SK-N-SH treated with all-trans-retinoic acid at 6 μM for 48 hours (cell line): ENCODE measurements around the gene BTBD16.

Source experiments
- ATAC-seq: fragments of 200-7000 bp; cut with Tn5 transposase; 3 replicates; pipeline ENCODE4 v1.9.1; 2020; ENCODE audit warnings: mild to moderate bottlenecking, moderate library complexity
- ARNTL ChIP-seq: fragments of 450-650 bp; formaldehyde crosslinking; IDR thresholded peaks from 2 replicates; pipeline ENCODE4 v1.5.0; 2020; ENCODE audit warnings: low read depth, mild to moderate bottlenecking, moderate library complexity, borderline replicate concordance
- BACH2 ChIP-seq: fragments of 250-450 bp; sonication (Bioruptor Pico); IDR thresholded peaks from 2 replicates; pipeline ENCODE4 v1.9.0; 2021; ENCODE audit warnings: mild to moderate bottlenecking, borderline replicate concordance
- CREB5 ChIP-seq: fragments of 250-450 bp; sonication (Bioruptor Pico); IDR thresholded peaks from 2 replicates; pipeline ENCODE4 v1.5.1; 2020; ENCODE audit warnings: low read depth, mild to moderate bottlenecking, moderate library complexity
- CSDC2 ChIP-seq: fragments of 250-450 bp; sonication (Bioruptor Pico); IDR thresholded peaks from 2 replicates; pipeline ENCODE4 v1.5.0; 2020; ENCODE audit warnings: mild to moderate bottlenecking, moderate library complexity
- CSRNP3 ChIP-seq: fragments of 250-450 bp; sonication (Bioruptor Pico); IDR thresholded peaks from 2 replicates; pipeline ENCODE4 v1.5.1; 2021; ENCODE audit warnings: mild to moderate bottlenecking, moderate library complexity
- ESRRG ChIP-seq: fragments of 250-450 bp; sonication (Bioruptor Pico); IDR thresholded peaks from 2 replicates; pipeline ENCODE4 v1.6.1; 2021; ENCODE audit warnings: mild to moderate bottlenecking
- GLIS3 ChIP-seq: fragments of 250-450 bp; sonication (Bioruptor Pico); IDR thresholded peaks from 2 replicates; pipeline ENCODE4 v1.5.0; 2020; ENCODE audit warnings: mild to moderate bottlenecking, moderate library complexity
- ISL1 ChIP-seq: fragments of 250-450 bp; sonication (Bioruptor Pico); IDR thresholded peaks from 2 replicates; pipeline ENCODE4 v2.1.2; 2022; ENCODE audit warnings: mild to moderate bottlenecking, moderate library complexity
- OSR1 ChIP-seq: fragments of 250-450 bp; sonication (Bioruptor Pico); IDR thresholded peaks from 2 replicates; pipeline ENCODE4 v1.8.0; 2022; ENCODE audit warnings: moderate library complexity, mild to moderate bottlenecking, inconsistent platforms
- POU6F1 ChIP-seq: fragments of 250-450 bp; sonication (Bioruptor Pico); IDR thresholded peaks from 2 replicates; pipeline ENCODE4 v1.8.0; 2021; ENCODE audit warnings: low read depth, mild to moderate bottlenecking, moderate library complexity, borderline replicate concordance
- PPARA ChIP-seq: fragments of 250-450 bp; sonication (Bioruptor Pico); IDR thresholded peaks from 2 replicates; pipeline ENCODE4 v1.5.0; 2020; ENCODE audit warnings: mild to moderate bottlenecking, borderline replicate concordance
- RARB ChIP-seq: fragments of 250-450 bp; sonication (Bioruptor Pico); IDR thresholded peaks from 2 replicates; pipeline ENCODE4 v1.8.0; 2021; ENCODE audit warnings: mild to moderate bottlenecking, moderate library complexity
- SNAI2 ChIP-seq: fragments of 250-450 bp; sonication (Bioruptor Pico); IDR thresholded peaks from 2 replicates; pipeline ENCODE4 v1.5.0; 2020; ENCODE audit warnings: mild to moderate bottlenecking, moderate library complexity
- TCF4 ChIP-seq: fragments of 250-450 bp; sonication (Bioruptor Pico); IDR thresholded peaks from 2 replicates; pipeline ENCODE4 v1.8.0; 2021; ENCODE audit warnings: mild to moderate bottlenecking, moderate library complexity, borderline replicate concordance
- TOX ChIP-seq: fragments of 250-450 bp; sonication (Bioruptor Pico); IDR thresholded peaks from 2 replicates; pipeline ENCODE4 v1.8.0; 2021; ENCODE audit warnings: mild to moderate bottlenecking, moderate library complexity, borderline replicate concordance
- TSHZ2 ChIP-seq: fragments of 250-450 bp; sonication (Bioruptor Pico); IDR thresholded peaks from 2 replicates; pipeline ENCODE4 v1.5.0; 2020; ENCODE audit warnings: mild to moderate bottlenecking, moderate library complexity
- ZFP30 ChIP-seq: fragments of 450-650 bp; formaldehyde crosslinking; IDR thresholded peaks from 2 replicates; pipeline ENCODE4 v1.5.0; 2022; ENCODE audit warnings: mild to moderate bottlenecking, moderate library complexity
- ZNF565 ChIP-seq: fragments of 450-650 bp; formaldehyde crosslinking; conservative IDR thresholded peaks from 2 replicates; pipeline ENCODE4 v1.5.0; 2020; ENCODE audit warnings: low read depth, mild to moderate bottlenecking, moderate library complexity
- ZNF70 ChIP-seq: fragments of 450-650 bp; formaldehyde crosslinking; IDR thresholded peaks from 2 replicates; pipeline ENCODE4 v1.5.0; 2020; ENCODE audit warnings: mild to moderate bottlenecking, moderate library complexity
- ZNF8 ChIP-seq: fragments of 450-650 bp; formaldehyde crosslinking; IDR thresholded peaks from 2 replicates; pipeline ENCODE4 v1.5.0; 2020; ENCODE audit warnings: mild to moderate bottlenecking, moderate library complexity

Gene BTBD16

DNA sequence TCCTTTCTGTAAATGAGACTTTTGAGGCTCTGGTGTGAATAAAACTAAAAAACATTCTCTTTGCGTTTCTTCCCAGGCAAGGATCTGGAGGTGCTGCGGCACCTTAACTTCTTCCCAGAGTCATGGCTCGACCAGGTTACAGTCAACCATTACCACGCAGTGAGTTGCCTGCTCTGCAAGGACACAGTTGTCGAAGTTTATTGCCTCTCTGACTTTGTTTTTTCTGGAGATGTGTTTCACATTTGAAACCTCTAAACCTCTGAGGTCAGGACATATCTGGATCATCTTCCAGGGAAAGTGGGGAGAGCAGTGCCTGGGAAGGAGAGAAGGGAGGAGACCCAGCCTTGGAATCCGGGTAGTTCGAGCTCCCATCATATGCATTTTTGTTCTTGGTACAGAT lies 60.0 kb downstream of the BTBD16 start:
- no peak for TF ChIP-seq BACH2
- no peak for TF ChIP-seq GLIS3 (CRISPR knock-in tag)
- no peak for TF ChIP-seq CSDC2
- TF ChIP-seq ZFP30 (CRISPR knock-in tag), result no peak
- no peak for TF ChIP-seq SNAI2
- TF ChIP-seq POU6F1 (CRISPR knock-in tag), result no peak
- TF ChIP-seq RARB (CRISPR knock-in tag), result no peak
- no peak for TF ChIP-seq ZNF70 (CRISPR knock-in tag)
- TF ChIP-seq PPARA, result no peak
- TF ChIP-seq ARNTL, result no peak
- TF ChIP-seq CREB5 (CRISPR knock-in tag), result no peak
- no peak for TF ChIP-seq TOX (CRISPR knock-in tag)
- TF ChIP-seq CSRNP3, result no peak
- TF ChIP-seq OSR1 (CRISPR knock-in tag), result no peak
- TF ChIP-seq, all 23 proteins: peak for 0
- no peak for ATAC-seq

DNA sequence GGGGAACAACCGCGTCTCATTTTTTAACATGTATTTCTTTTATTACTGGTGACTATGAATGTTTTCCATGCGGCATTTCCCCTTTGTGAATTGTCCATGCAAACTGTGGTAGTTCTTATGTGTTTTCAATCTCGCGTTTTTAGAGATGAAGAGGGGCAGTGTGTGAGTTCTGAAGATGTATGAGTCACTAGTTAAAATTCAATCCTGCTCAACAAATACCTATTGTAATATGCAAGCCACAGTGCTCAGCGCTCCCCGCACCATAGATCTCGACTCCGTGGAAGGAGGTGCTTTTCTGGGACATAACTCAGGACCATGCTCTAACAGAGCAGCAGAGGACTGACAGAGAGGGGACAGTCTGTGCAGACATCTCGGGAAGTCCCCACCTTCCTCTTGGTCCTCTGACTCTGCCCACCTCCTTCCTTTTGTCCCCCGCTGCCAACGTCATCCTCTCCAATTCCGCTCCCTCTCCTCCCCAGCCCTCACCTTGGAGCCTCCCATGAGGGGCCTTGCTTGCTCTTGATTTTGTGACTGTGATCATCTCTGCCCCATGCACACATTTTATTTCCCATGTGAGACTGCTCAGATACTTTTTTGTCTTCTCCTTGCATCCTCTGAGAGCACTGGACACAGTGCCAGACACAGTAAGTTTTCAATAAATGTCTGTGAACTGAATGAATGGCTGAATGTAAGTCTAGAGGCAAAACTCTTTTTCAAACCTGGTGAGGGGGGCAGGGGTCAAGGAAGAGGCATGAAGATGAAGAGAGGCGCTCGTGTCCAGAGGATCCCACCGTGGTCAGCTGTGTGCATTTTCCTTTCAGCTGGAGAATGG lies 60.7 kb downstream of the BTBD16 start:
- TF ChIP-seq TCF4 (CRISPR knock-in tag), result no peak
- no peak for TF ChIP-seq CSRNP3
- no peak for TF ChIP-seq SNAI2
- no peak for ATAC-seq

GRCh38 chr10:122333037-122333436 lies 61.9 kb downstream of the BTBD16 start:
- TF ChIP-seq TSHZ2 (CRISPR knock-in tag) (no peak), TCF4 (CRISPR knock-in tag) (no peak), ARNTL (no peak), GLIS3 (CRISPR knock-in tag) (no peak), ESRRG (CRISPR knock-in tag) (no peak), OSR1 (CRISPR knock-in tag) (no peak), ZNF565 (CRISPR knock-in tag) (no peak), ZFP30 (CRISPR knock-in tag) (no peak), ZNF70 (CRISPR knock-in tag) (no peak), CSDC2 (no peak), CREB5 (CRISPR knock-in tag) (no peak), ZNF8 (CRISPR knock-in tag) (no peak), ISL1 (CRISPR knock-in tag) (no peak)
- TF ChIP-seq, all 23 proteins: peak for 0
- no peak for ATAC-seq
